NCI-H1105 treated with DMSO at 0.1 percent for 48 hours (cell line): ENCODE data around the gene TBC1D9B.

ENCODE experiments used
- DNase-seq: peaks from one replicate; lab custom pipeline; 2025; lab: John Stamatoyannopoulos, UW

The TBC1D9B gene

GRCh38 chr5:179820483-179821297 is 87.0 kb downstream of the TBC1D9B start, which contains the start of gene SQSTM1:
Gene SQSTM1 (plus strand): TSS chr5:179820905. CDS start chr5:179820937, 32 bp downstream.
- DNase-seq: peak; percentile 28

- no peak for DNase-seq
These were observed 87.6 kb downstream of the TBC1D9B start for GRCh38 chr5:179820127-179820482.

DNA sequence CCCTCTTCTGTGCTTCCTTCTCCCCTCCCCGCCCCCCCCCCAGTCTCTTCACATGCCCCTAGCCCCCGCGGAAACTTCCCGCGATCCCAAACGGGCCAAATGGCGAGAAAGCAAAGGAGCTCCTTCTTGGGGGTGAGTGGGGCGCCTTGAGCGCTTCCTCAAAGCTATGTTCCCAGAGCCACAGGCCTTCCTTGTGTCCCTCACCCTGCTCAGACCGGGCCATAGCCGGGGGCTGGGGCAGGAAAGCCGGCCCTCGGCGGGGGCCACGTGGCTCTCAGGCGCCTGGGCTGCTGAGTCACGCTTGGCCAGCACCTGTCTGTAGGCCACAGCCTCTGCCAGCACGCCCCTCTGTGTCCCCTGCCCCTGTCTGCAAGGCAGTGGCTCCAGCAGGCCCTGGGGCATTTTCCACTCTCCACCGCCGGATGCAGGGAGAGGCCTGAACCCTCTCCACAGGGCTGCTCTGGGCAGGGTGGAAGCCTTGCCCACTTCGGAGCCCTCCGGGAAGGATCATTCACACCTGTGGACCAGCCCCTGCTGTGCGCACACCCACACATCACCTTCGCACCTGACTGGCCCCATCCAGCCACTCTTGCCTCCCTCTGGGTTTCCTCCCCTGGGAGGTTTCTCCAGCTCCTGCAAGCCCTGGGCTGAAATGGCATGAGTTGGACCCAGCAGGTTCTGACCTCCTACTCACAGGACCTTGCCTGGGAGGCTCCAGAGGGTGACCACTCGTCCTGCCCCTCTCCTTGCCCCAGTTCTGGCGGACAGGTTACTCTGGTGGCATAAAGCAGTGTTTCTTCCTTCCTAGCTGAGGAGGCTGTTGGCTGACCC is 88.2 kb downstream of the TBC1D9B start:
- DNase-seq: peak; percentile 22

- peak; percentile 61 for DNase-seq
These were observed 88.9 kb downstream of the TBC1D9B start for GRCh38 chr5:179818746-179819295.

- no peak for DNase-seq
These were observed 89.6 kb downstream of the TBC1D9B start for GRCh38 chr5:179817890-179818745.

DNA sequence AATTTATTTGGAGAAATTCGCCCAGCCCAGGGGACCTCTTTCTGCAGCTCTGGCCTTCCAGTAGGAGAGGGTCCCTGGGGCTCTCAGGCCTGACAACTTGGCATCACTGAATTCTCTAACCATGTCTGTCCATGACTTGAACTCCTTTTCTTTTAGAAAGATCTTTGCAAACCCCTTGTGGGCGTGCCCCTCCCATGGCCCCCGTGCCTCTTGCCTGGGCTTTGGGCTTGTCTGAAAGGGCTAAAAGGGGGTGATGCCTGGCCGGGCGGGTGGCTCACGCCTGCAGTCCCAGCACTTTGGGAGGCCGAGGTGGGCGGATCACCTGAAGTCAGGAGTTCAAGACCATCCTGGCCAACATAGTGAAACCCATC is 90.2 kb downstream of the TBC1D9B start:
- DNase-seq: no peak

GRCh38 chr5:179816796-179817469 is 90.8 kb downstream of the TBC1D9B start:
- no peak for DNase-seq

GRCh38 chr5:179816401-179816795 is 91.3 kb downstream of the TBC1D9B start:
- no peak for DNase-seq

- DNase-seq: no peak
These were observed 92.0 kb downstream of the TBC1D9B start for GRCh38 chr5:179815491-179816249.

- DNase-seq: no peak
These were observed 93.6 kb downstream of the TBC1D9B start for GRCh38 chr5:179814090-179814489.

DNA sequence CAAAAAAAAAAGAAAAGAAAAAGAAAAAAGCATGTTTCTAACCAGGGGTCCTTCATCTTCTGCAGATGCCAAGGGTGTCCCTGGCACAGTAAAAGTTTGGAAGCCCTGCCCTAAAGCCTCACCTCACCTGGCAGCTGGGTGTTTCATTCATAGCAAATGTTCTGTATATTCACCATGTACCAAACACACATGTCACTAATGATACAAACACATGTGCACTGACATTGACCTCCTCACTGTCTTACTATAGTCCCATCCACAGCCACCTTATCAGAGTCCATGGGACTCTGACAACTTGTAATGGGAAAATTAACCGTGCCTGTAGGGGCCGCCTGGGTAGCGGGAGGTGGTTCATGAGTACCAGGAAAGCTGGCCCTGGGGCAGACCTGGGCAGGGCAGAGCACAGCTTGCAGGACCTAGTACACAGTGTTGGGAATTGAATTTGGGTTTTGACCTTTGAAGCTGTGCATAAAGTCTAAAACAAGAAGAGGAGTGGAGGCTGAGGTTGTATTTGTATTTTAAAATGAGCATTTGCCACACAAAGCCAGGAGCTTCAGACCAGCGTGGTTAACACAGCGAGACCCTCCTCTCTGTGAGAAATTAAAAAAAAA is 94.6 kb downstream of the TBC1D9B start:
- no peak for DNase-seq

DNA sequence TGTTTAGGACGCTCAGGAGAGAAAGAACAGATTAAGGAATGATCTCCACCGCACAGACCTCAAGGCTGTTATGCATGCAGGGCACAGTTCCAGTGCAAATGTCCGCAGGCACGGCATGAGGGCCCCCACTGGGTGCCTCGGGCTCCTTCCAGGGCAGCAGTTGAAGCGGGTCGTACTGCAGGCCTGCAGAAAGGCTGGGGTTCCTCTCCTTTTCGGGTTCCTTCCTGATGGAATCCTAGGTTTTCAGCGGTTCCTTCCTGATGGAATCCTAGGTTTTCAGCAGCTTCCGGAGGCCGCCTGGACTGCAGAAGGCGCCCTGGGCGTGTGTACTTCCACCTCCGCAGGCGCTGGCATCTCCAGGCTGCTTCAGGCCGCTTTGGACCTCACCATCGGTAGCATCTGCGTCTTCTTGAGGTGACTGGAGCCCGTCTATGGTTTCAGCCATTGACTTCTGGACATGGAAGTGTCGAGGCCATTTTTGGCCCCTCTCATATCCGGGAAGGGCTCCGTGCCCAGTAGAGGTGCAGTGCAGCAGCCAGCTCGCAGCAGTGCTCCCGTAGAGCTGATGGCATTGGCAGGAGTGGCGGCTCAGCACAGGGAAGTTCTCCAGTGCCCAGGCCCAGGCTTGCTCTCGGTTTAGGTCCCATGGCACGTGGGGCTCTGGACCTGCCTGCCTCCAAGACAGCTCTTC is 95.4 kb downstream of the TBC1D9B start:
- DNase-seq: no peak
